Heart left ventricle (tissue), 13 donors: ENCODE measurements around the gene CUX1.

ENCODE experiments used
- CTCF ChIP-seq, 12 donors: fragments of 200-600 bp; sonication (generic) in 4 of 12; IDR thresholded peaks; one replicate each; pipeline versions ENCODE4 v1.5.0 to v1.8.0; 2018 to 2022; ENCODE audit warnings: antibody characterized with exemption in 12 of 12, mild to moderate bottlenecking in 5 of 12
- POLR2A ChIP-seq, 2 donors: fragments of 450-650 bp; IDR thresholded peaks; one replicate each; pipeline ENCODE4 v1.6.1; 2017; ENCODE audit warnings: antibody characterized with exemption in 2 of 2, mild to moderate bottlenecking in 2 of 2, moderate library complexity in 2 of 2
- donor health status: ischemic (EF 13 %, LVEDD 7.1; RV severe dilation, severe dysfunction).
- donor health status: DM: no; HTN: yes; CAD: no.
- donor health status: DM: no; HTN: no; CAD: no.
- donor health status: ischemic (EF 25% LVEDD 6.9; RV normal size, moderate dysfunction).
- donor health status: ischemic (EF 25% LVEDD 5.7; RV mildly dilated, moderate dysfunction).
- donor health status: ischemic (EF 35%, LVEDD 5.7; RV mildly dilated, moderate dysfunction).
- donor health status: nonischemic (EF 11% LVEDD 7.7; RV severe dilation, severe dysfunction).
- donor health status: DM: yes; HTN: yes; CAD: no.
- donor health status: PGD.
- donor health status: ischemic (EF 29% LVEDD 5.4; RV normal size, mild dysfunction).
- donor health status: nonischemic (EF 23%, LVEDD 6.1; RV moderate dilation, normal function).

- TF ChIP-seq CTCF (IDR thresholded peaks at IDR 0.05) (no peak), POLR2A (IDR thresholded peaks at IDR 0.05) (no peak)
Measured at GRCh38 chr7:102170393-102170970, 353.1 kb downstream of the CUX1 start.
